IPS-11a (cell line): ENCODE measurements around the gene RASSF1.

Experiments
- H3K4me3 ChIP-seq: one replicate; pipeline ENCODE4 v1.5.1; 2013; ENCODE audit warnings: low read depth, low read length, control low read depth

Gene RASSF1

GRCh38 chr3:50345008-50345407, 4.4 kb upstream of the RASSF1 start:
- H3K4me3 ChIP-seq: no peak overlapping the region

- no peak overlapping the region for H3K4me3 ChIP-seq
These were observed 2.4 kb upstream of the RASSF1 start for GRCh38 chr3:50342813-50343633.

GRCh38 chr3:50341996-50342650, 1.5 kb upstream of the RASSF1 start:
- H3K4me3 ChIP-seq: no peak overlapping the region

GRCh38 chr3:50341537-50341936, 901 bp upstream of the RASSF1 start:
- H3K4me3 ChIP-seq: no peak overlapping the region

- peak overlapping the region; percentile 27 for H3K4me3 ChIP-seq
These were observed 539 bp downstream of the RASSF1 start for GRCh38 chr3:50340147-50340447.

- H3K4me3 ChIP-seq: no peak overlapping the region
These were observed 1.0 kb downstream of the RASSF1 start for GRCh38 chr3:50339485-50340146.

- H3K4me3 ChIP-seq: no peak overlapping the region
These were observed 1.7 kb downstream of the RASSF1 start for GRCh38 chr3:50338965-50339364.

- peak overlapping the region; percentile 85 for H3K4me3 ChIP-seq
These were observed 3.3 kb downstream of the RASSF1 start for GRCh38 chr3:50337175-50337861.

- H3K4me3 ChIP-seq: peak overlapping the region; percentile 85
These were observed 4.0 kb downstream of the RASSF1 start for GRCh38 chr3:50336452-50337174.

GRCh38 chr3:50334339-50335075, 6.1 kb downstream of the RASSF1 start:
- H3K4me3 ChIP-seq: no peak overlapping the region

GRCh38 chr3:50333744-50334328, 6.8 kb downstream of the RASSF1 start:
- H3K4me3 ChIP-seq: no peak overlapping the region

- no peak overlapping the region for H3K4me3 ChIP-seq
These were observed 9.2 kb downstream of the RASSF1 start for GRCh38 chr3:50331364-50331907.

- no peak overlapping the region for H3K4me3 ChIP-seq
These were observed 10.3 kb downstream of the RASSF1 start for GRCh38 chr3:50330330-50330729.

GRCh38 chr3:50327943-50328691, 12.5 kb downstream of the RASSF1 start, which contains the start of gene TUSC2:
TSS of gene TUSC2 (minus strand) at chr3:50328223. CDS start at chr3:50328099, 124 bp downstream.
- peak within 1 kb of the TSS; percentile 94 for H3K4me3 ChIP-seq

GRCh38 chr3:50327129-50327528, 13.5 kb downstream of the RASSF1 start:
- peak overlapping the region; percentile 94 for H3K4me3 ChIP-seq

- H3K4me3 ChIP-seq: no peak overlapping the region
These were observed 14.5 kb downstream of the RASSF1 start for GRCh38 chr3:50326182-50326541.

- H3K4me3 ChIP-seq: no peak overlapping the region
These were observed 15.0 kb downstream of the RASSF1 start for GRCh38 chr3:50325497-50326181.

- H3K4me3 ChIP-seq: no peak overlapping the region
These were observed 15.5 kb downstream of the RASSF1 start for GRCh38 chr3:50325113-50325480.
